Medulla oblongata (tissue), 1 donor: Measurements from ENCODE around the gene TGM5.
"Not testable (repeated sequence)": the region's sequence is repeated elsewhere in the genome, so short reads cannot be mapped to it uniquely, and the experiment has no call there.

Source experiments
- DNase-seq: peaks from one replicate; pipeline ENCODE4 v3.0.0-alpha.2; 2015; ENCODE audit errors: extremely low spot score

TGM5 gene

DNA sequence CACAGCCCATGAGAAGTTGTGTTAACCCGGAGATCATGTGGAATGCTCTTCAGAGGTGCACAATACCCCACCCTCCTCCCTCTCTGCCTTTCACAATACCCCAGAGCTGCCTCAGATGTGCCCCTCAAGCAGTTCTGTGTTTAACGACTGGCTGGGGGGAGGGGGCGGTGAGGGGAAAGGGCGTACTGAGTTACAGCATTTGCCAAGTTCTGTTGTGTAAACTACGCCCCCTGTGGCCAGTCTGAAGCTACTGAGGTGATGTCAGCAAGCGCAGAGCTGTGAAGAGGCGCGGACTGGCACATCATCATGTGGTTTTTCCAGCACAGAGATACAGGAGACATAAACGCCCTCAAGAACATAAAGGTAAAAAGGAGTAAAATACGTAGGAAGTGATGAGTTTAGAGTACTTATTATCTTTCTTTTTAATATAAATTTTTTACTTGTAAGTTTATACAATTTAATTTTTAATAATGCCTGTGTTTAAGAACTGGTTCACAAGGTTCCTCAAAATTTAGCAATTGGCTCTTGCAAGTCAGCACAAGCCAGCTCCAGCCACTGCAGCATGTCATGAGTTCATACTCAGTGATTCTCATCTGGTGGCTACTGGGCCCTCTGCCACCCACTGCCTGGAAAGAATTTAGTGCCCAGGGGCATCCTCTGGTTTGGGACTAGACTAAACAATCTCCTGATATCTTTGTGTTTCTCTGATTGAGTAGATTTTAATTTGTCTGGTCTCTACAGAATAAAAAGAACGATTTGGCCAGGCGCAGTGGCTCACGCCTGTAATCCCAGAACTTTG lies 47.6 kb downstream of the TGM5 start:
- peak; percentile 15 for DNase-seq

DNA sequence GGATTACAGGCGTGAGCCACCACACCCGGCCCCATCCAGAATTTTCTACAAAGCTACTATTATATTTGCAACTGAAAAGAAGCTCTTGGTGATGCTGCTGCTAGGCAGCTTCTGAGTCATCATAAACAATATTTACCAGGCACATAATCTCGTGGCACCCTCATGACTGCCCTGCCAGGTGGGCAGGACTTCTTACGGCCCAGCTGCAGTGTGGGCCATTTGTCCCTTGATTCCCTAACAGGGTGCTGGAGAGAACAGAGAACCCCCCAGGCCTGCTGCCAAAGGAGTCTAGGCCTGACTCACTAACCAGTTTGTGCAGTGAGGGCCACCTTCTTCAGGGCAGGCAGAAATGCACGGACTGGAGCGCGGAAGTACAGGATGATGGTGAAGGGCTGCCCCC lies 50.8 kb downstream of the TGM5 start:
- DNase-seq, result no peak

DNA sequence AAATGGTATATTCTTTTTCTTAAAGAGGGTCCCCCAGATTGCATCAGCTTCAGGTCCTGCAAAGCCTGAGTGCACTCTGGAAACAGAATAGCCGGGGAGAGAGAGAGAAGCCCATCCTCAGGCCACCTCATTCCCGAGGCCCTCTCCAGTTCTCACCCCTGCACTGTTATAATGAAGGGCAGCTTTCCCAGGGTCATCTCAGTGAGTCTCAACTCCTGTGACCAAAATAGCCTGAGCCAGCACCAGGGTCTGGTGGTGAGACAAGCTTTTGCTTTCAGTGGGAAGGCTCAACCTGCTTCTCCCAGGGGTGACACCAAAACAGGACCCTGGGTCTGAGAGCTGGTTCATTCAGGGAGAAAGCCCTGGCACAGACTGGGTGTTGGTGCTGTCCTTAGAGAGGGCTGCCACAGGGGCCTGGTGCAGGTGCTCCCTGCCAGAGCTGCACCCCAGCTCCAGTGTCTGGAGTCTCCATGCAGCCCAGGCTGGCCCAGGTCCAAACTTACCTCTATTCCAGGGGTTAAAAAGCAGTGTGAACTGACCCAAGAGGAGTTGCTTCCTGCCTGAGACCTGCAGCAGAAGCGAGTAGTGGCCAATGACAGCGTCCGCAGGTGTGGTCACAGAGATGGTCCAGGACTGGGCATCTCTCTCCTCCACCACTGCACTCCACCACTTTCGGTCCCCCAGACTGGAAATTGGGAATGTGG lies 52.0 kb downstream of the TGM5 start:
- DNase-seq, result no peak

DNA sequence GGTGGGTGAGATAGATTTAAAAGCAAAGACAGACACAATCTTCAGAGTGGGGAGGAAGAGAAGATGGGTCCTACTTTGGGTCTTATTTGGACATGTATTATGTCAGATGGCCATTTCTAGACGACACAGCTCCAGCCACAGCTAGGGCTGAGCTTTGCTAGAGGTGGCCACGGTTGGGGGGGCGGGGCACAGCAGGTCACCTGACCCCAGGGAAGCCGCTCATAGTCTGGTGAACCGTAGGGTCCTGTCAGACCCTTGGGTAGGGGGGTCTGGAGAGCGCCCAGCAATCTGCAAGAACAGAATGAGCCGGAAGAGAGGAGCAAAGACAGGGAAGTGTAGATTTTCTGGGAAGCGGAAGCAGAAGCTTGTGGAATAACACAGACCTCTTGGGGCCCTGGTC lies 52.6 kb downstream of the TGM5 start:
- no peak for DNase-seq

DNA sequence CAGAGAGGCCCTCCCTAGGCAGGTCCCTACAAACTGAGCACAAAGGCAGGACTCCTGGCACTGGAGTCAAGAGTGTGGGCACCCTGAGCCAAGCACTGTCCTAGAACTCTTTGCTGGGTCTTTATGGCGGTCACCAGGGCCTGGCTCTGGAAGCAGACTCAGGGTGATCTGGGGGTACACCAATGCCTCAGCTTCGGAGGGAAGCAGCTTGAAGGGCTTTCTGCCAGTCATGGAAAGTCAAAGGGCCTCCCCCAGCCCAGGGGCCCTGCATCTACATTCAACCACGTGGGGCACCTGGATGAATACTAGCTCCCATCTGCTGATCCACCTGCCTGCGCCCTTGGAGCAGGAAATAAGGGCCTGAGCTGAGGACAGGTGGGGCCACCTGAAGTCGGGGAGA lies 53.3 kb downstream of the TGM5 start:
- DNase-seq, result no peak

DNA sequence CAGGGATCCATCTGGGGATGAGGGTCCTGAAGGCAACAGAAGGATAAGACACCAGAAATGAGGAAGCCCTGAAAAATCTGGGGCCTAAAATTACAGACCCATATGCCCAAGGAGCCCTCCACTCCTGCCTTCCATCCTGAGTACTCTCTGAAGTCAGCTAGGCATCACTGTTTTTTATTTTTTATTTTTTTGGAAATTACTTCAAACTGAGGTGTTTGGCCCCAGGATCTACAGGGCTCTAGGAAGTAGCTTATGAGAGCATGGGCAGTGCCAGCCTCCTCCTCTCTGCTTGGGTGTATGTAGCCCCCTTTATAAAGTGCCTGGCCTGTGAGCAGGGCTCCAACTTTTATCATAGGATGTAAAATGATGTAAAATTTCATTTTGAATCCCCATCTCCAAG lies 53.8 kb downstream of the TGM5 start:
- no peak for DNase-seq

DNA sequence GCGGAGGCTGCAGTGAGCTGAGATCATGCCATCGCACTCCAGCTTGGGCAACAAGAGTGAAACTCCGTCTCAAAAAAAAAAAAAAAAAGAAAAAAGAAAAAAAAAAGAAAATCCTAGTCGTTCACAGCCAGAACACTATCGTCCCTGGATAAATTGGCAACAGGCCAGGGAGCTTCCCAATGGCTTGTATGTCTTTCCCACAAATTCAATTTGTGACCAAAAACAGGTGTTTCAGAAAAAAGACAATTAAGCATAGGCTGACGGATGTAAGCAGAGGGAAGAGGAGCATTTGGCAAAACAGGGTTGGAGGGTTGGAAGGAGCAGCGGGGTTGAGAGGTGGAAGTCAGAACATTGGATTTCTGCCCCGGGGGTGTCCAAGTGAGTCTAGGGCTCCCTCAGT lies 54.4 kb downstream of the TGM5 start:
- DNase-seq, result no peak

DNA sequence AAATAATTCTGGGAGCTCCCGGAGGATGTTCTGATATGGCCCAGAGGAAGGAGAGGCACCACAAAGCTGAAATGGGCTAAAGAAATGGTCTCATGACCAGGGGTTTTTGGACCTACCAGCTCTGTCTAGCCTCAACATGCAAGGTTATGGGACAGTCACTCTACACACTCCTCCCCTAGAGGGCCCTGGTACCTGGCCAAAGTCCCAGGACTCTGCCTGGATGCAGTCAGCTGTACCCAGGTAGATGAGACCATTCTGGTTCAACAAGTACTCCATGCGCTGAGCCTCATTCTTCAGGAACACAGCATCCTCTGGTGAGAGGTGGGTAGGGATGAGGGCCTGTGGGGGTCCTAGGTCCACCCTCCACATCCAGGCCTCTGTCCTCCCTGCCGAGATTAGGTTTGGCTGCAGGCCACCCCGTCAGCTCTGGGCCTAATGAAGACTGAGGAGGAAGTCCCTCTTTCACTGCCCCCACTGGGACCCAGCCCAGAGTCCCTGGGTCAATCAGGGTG lies 55.4 kb downstream of the TGM5 start:
- DNase-seq, result no peak

DNA sequence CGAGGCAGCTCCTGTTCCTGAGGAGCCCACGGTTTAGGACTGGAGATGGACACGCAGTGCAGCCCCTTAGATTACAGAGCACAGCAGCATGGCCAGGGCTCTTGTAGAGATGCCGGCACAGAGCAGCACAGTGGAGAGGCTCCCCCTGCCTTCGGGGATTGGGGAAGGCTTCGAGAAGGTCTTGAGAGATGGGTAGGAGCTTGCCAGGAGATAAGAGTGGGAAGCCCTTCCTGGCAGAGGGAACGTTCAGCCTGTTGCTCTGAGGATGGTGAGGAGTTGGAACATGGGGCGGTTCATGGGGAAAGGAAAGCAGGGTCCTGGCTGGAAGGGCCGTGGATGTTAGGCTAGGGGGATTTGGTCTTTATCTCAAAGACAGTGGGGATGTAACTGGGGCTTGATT lies 55.9 kb downstream of the TGM5 start:
- no peak for DNase-seq

DNA sequence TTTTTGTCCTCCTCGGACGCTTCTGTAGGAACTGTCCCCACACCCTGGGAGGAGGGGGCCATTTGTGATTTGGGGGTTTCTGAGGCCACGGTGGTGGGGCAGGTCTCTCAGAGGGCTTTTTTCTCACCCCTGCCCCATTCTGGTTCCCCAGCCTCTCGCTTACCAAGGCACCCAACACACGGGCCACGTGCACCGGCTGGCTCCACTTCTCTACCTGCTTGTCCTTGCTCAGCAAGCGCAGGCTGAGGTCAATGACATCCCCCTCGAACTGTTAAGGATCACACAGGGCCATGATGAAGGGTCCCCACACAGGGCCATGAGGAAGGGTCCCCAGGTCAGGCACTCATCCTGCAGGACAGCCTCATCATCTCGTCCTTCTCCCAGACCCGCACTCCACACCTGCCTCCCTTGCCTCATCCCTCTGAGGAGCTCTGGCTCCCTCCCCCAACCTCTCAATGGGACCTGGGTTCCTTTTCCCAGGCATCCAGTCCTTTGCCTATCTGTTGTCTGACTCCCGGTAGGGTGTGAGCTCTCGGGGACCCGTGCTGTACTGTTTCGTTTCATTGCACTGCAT lies 56.5 kb downstream of the TGM5 start:
- no peak for DNase-seq

DNA sequence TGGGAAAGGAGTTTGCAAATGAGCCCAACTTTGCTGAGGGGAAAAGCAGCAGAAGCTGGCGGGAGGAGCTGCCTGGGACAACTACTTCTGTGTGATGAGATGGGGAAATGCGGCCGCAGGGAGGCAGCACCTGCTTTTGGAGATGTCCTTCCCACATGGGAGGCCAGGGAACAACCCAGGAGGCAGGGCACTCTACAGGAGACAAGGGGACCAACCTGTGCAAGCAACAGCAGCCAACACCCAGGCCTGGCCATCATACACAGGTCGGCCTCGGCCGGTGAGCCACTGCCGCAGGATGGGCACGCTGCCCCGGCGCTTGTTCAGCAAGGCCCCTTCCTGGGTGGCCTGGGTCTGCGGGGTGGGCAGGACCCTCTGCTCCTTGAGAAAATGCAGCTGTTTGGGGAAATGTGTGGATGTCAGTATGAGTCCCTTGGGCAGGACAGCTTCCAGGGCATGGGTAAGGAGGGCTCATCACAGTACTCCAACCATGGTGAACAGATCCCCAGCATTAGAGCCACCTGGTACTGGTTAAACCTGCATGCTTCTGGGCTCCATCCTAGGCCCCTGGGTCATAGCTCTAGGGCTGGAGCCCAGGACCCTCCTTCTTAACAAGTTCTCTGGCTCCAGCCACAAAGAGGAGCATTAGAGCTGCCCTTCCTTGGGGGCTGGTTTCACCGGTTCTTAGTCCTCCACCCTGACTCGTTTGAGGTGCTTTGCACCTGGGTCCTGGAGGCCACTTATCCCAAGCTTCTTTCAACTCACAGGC lies 57.5 kb downstream of the TGM5 start:
- no peak for DNase-seq

DNA sequence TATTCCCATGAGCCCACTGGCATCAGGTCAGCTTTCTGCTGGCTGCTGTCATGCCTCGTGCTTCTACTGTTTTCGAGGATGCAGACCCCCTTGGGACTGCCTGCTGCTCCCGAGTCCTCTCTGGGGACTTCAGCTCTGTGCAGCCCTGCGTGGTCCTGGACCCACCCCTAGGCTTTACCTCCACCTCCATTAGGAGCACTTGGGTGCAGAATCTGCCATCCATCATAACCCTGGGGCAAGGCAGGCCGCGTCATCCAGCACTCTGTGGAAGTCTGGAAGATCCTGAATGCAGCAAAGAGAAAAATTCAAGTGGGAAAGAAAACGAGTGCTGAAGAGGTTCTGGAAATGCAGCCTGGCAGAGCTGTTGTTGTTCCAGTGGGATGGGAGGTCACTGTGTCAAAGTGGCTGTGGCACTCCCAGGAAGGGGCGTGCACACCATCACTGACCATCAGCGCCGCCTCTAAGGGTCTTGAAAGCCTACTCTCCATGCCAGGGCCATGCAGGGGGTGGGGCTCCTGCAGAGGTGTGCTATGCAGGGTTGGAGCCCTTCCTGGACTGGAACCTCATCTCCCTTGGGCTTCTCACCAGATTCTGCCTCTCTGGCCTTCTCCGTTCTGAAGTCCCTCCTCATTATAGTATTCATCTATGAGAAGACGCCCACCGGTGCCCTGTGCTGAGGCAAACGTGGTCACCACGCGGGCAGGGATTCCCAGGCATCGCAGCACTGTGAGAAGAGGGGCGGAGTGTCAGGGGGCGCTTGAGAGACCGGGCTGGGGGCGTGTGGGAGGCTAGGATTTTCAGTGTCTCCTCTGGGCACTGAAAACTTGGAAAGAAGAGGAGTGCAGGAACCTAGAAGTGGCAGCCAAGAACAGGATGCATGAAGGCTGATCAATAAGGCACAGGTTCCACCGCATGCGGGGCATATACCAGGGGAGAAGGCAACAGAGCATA lies 58.4 kb downstream of the TGM5 start:
- DNase-seq, result no peak

DNA sequence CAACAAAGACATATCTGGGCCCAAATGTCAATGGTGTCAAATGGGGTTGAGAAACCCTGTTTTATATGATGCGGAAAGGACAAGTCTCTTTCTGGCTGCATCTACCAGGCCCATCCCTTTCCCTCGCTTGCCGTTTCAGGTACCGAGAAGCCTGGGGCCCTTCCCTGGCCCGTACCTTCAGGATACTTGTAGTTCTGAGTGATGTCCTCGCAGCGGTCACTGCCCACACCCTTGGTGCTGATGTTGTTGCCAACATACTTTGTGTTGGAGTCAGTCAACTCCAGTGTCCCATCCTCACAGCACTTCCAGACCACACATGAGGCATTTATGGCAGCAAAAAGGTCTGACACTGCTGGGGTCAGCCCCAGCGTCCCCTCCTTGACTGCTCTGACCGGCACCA lies 59.7 kb downstream of the TGM5 start:
- no peak for DNase-seq

DNA sequence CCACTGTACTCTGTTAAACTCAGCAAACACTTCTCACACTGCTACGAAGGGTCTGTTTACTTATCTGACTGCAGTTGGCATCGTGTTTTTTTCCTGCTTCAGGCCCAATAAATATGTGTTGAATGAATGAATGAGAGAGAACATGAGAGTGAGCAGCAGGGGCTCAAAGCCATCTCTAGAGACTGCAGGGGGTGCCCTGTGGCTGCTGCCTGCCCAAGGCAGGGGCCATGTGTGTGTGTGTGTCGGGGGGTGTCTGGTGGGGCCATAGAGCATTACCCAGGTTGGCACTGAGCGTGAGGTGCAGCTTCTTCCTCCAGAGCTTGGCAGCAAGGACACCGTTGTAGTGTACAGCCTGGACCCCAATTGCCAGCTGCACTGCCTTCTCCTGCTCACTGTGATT lies 60.7 kb downstream of the TGM5 start:
- DNase-seq, result no peak

DNA sequence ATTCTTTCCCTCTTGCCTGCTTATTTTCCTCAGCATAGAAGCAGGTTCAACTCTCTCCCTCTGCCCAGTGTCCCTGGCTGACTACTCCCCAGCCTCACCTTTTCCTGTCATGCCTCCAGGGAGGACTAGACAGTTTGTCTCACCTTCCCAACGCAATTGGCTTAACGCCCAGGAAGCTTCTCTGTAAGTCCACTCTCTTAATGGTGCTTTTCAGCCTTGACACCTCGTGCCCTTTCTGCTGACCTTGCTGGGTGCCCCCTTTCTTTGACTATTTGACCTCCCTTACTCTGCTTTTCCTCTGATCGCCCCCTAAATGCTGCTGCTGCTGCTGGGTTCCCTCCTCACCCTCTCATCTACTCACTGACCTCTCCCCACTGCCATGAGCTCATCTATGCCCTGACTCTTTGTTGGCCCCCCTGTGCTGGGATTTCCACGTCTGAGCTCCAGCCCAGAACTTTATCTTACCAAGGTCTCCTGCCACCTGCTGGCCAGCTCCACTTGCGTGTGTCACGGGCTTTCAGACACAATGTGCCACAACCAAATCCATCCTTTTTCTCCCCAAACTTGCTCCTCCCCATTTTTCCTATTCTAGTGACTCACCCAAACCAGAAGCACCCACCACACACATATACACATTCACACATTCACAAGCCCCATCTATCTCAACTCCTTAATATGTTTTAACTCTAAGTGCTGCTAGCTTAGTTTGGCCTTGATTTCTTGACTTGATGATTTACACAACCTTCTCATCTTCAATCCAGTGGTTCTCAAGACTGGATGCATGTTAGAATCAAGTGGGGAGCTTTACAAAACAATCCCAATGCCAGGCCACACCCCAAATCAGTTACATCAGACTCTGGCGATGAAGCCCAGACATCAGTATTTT lies 62.5 kb downstream of the TGM5 start:
- peak; percentile 24 for DNase-seq

DNA sequence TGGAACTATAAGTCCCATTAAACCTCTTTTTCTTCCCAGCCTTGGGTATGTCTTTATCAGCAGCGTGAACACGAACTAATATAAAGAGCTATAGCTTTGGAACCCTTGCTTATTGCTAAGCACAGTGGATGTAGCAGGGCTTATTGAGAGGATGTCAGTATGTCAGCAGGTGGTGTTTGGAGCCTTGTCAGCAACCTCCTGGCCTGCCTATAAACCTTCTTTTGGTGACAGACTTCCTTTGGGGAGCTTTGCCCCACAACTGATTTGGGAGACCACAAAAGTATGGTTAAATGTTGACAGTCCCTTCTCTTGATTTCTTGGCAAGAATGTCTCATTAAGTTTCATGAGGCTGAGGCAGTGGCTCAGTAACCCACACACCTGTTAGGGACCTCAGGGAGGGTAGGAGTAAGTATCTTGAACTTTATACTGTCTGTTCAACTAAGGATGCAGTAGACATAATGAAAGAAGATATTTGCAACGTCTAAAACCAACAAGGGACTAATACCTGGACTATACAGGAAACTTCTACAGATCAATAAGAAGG lies 66.7 kb downstream of the TGM5 start:
- no peak for DNase-seq

DNA sequence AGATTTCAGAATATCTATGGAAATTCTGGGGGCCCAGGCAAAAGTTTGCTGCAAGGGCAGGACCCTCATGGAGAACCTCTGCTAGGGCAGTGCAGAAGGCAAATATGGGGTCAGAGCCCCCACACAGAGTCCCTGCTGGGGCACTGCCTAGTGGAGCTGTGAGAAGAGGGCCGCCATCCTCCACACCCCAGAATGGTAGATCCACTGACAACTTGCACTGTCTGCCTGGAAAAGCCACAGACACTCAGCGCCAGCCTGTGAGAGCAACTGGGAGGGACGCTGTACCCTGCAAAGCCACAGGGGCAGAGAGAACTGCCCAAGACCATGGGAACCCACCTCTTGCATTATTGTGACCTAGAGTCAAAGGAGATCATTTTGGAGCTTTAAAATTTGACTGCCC lies 67.7 kb downstream of the TGM5 start:
- no peak for DNase-seq

DNA sequence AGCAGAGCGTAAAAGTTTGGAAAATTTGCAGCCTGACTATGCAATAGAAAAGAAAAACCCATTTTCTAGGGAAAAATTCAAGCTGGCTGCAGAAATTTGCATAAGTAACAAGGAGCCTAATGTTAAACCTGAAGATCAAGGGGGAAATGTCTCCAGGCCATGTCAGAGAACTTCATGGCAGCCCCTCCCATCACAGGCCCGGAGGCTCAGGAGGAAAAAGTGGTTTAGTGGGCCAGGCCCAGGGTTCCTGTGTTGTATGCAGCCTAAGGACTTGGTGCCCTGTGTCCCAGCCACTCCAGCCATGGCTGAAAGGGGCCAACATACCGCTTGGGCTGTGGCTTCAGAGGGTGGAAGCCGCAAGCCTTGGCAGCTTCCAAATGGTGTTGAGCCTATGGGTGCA lies 68.2 kb downstream of the TGM5 start:
- not testable (repeated sequence) for DNase-seq

DNA sequence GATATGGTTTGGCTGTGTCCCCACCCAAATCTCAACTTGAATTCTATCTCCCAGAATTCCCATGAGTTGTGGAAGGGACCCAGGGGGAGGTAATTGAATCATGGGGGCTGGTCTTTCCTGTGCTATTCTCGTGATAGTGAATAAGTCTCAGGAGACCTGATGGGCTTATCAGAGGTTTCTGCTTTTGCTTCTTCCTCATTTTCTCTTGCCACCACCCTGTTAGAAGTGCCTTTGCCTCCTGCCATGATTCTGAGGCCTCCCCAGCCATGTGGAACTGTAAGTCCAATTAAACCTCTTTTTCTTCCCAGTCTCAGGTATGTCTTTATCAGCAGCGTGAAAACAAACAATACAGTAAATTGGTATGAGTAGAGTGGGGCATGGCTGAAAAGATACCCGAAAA lies 69.0 kb downstream of the TGM5 start:
- DNase-seq, result not testable (repeated sequence)
